GM21825 (cell line): ENCODE measurements around the gene TIMM17B.

Experiments used
- ATAC-seq: cut with Tn5 transposase; IDR thresholded peaks from one replicate; pipeline ENCODE4 v1.9.1; 2021; ENCODE audit warnings: mild to moderate bottlenecking, moderate library complexity; ENCODE audit not compliant: unreplicated experiment

TIMM17B gene

DNA sequence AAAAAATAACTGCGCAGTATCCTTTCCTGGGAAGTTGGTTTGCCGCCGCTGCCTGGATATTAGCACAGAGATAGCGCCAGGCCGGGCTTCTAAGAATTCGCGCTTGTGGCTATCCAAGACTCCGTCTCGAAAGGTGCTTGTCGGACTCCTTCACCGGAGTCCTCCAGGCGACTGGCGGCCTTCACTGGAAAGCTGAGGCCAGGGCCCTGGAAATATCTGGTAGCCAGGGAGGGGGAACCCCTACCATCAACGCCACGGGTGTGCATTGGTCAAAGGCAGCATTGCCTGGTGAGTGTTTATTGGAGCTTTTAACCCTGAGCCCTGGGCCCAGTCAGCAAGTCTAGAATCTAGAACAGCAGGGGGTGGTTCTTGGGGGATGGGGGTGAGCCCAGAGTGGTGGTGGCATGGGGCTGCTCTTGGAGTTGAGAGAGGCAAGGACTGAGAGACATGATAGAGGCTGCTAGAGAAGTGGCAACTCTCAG, 21.8 kb upstream of the TIMM17B start:
- no peak for ATAC-seq

DNA sequence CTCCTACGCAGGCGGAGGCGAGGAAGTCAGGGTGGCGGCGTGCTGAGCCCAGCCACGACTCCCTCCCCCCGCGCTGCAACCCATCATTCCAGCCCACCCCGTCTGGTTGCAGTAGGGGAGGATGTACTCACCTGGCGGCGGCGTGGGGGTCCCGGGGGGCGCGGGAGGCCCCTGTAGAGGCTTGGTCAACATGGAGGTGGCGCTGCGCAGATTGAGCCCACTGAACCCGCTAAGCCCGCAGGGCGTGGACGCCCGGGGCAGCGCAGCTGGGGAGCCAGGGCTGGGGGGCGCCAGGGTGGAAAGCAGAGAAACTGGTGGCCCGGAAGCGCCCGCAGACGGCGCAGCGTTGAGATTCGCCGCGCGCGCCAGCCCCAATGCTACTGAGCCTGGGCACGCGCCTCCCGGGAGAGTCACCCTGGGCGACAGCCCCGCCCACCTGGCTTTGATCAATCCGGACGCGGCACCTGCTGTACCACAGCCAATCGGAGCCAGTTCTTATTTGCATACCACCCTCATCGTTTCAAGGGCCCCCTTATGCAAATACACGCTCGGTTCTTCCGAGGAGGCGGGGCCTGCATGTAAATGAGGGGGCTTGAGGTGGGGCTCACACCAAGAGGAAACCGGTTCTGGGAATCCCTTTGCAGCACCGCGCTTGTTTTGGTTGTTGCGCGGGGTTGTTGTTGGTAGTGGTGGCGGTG, 21.2 kb upstream of the TIMM17B start, which contains the start of gene PIM2:
PIM2 (minus strand) TSS at position 382 of the 698 bp plus-strand sequence; CDS start at position 192, 190 bp downstream.
- ATAC-seq = peak; percentile 63

DNA sequence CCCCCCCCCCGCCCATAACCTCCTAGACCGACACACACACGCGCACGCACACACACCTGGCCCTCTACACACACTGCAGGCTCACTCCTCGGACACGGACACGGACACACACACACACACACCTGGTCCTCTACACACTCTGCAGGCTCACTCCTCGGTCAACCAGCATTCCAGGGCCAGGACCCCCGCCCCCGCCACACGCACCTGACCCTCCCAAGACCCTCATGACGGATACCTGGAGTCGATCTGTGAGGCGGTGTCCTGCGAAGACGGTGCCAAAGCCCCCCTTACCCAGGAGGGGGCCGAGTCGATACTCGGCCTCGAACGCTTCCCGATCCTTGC, 20.7 kb upstream of the TIMM17B start:
- ATAC-seq = no peak

DNA sequence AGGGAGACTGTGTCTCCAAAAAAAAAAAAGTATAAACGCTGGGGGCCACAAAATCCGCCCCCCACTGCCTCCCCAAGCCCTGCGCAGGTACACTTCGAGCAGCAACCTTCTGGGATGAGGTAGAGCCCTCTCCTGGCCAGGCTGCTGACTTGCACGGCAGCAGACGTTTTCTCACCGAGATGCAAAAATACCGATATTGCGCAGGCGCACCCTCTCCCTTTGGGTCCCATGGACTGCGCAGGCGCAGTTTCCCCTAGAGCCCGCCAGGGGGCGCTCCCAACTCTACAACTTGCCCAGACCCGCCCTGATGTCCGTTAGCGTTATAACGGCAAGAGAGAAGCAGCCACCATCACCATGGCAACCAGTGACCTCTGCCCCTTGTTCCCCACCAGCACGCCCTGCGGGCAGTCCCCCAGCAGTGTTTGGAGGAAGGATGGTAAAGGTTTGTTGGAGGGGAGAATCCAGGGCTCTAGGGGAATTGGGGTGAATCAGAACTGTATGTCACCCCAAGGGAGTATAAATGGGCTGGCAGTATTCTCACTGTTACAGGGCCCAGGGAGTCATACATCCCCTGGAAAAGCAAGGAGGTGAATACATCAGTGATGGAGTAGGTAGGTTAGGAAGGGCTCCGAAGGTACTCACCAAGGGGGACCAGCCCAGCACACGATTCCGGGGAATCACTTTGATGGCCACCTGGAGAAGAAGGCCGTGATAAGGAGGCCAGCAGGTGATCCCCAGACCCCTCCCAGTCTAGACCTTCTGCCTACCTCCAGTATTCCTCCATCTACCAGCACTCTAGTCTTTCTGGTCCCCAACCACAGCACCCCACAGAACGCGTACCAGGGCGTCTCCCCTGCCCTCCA, 19.8 kb upstream of the TIMM17B start:
- peak; percentile 31 for ATAC-seq

DNA sequence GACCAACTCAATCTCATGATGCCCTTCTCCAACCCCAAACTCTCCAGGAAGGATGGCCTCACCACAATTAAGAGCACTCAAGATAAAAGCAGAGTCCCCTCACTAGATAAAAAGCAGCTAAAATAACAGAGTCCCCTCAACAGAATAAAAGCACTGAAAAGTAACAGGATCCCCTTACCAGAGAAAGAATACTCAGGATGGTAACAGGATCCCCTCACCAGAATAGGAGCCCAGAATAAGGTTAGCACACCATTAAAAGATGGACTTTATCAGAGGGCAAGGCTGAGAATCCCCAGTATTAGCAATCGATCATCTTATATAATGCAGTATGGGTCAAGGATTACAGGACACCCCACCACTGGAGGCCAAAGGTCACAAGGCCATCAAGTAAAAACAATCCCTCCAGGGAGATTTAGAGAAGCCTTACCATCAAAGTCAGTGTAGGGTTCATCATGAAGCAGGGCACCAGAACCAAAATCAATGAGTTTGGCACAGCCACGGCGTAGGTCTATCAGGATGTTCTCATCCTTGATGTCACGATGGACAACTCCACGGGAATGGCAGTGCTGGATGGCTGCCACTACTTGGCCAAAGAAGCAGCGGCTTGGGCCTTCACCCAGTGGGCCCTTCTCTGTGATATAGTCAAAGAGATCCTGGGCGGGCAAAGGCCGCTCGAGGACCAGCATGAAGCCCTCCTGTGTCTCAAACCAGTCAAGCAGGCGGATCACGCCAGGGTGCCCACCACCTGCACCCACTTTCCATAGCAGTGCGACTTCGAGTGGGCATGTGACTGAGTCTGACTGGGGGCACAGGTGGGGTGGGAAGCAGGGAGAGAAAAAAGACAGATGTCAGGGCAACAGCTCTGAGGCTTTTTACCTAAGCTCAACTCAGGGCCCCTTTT, 17.3 kb upstream of the TIMM17B start:
- no peak for ATAC-seq

DNA sequence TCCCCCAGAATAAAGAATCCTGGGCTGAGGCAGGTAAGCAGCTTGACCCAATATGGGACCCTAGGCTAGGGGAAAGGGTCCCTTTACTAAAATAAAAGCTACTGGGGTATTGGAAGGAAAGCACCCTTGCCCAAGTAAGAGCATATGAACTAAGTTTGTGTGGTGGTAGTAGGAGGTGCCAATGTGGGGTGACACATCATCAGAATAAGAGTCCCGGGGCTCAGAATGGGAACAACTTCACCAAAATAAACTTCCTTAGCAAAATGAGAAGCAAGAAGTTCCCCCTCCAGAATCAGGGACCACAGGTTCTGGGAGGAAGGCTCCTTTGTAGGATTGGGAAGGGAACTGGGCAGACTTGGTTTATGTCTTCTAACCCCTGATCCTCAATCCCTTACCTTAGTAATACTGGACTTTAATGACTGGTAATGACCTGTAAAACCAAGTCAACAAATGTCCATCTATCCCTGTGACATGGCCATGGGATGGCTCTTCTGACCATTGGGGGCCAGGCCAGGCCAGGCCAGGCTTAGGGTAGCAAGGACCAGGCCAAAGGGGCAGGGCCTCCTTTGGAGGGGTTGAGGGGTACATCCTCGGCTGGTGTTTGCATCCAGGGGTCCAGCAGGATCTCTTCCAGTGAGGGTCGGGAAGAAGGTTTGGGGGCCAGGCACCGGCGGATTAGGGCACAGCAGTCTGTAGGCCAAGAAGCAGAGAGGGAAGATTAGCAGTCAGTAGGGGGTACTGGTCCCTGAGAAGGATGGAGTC, 16.2 kb upstream of the TIMM17B start:
- ATAC-seq = no peak

DNA sequence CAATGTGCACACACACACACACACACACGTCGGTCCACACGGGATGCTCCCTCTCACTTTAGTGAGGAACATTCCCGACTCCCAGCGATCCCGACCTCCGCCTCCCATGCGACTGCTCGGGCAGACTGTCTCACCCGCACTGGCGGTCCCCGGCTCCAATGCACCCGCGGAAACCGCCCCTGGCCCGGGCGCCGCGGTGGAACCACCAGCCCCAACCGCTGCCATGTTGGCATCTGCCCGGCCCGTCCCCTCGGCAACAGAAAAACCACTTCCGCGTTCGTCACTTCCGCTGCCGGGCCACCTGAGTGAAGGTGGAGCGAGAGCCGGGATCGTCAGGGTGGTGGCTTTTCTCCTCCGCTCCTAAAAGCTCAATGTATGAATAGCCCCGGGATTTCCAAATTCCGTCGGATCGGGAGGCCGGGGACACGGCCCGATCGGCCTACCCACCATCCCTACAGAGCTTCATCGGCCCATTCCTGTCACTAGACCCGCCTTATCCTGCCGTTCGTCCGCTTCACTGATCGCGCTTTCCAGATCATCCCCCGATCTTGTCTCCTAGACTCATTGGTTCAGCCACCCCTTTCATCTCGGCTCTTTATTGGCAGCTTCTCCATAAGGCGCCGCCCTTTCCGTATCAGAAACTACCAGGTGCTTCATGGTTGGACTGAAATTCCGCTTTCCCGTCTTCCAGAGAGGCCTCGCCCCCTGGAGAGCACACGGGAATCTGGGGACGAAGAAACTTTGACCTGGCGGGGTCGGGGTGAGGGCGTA, 14.0 kb upstream of the TIMM17B start, which contains the start of gene SLC35A2:
SLC35A2 (minus strand) TSS at position 235 of the 771 bp plus-strand sequence; CDS start at position 225, 10 bp downstream.
- ATAC-seq = peak; percentile 47

DNA sequence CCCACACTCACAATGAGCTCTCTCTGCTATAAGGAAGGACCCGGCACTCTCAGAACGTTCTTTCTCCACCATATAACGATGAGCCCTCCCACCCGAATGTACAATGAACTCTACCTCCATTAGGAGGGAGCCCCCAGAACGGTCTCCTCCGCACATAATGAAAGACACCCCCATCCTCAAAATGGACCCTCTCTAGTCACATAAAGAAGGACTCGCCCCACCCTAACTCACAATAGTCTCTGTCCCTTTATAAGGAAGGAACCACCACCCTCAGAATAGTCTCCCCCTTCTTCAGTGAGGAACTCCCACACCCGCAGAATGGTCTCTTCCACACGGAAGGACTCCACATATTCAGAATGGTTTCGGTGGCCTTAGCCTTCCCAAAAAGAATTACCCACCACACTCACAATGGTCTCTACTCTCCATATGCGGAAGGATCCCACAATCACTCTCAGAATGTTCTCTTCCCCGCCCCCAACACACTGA, 13.4 kb upstream of the TIMM17B start:
- ATAC-seq = no peak

DNA sequence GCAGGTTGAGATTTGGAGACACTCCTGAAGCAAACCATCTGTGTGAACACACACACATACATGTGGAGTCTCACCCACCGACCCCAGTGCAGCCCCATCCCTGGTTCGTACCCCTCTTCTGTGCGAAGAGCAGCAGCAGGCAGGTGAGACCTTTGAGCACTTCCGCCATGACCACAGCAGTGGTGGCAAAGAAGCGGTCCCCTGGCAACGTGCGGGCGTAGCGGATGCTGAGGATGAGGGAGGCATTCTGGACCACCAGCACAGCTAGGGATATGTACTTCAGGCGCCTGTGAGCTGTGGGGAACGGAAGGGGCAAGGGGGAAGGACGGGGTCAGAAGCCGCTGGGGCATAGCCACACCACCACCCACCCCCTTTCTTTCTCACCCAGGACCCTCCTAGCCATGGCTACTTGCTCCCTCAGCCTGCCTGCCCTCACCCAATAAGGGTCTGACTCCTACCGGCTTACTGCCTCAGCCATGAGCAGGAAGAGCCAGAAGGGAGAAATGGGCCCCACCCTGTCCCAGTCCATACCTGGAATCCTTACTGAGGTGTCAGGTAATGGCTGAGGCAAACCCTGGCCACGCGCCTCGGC, 12.2 kb upstream of the TIMM17B start:
- no peak for ATAC-seq

DNA sequence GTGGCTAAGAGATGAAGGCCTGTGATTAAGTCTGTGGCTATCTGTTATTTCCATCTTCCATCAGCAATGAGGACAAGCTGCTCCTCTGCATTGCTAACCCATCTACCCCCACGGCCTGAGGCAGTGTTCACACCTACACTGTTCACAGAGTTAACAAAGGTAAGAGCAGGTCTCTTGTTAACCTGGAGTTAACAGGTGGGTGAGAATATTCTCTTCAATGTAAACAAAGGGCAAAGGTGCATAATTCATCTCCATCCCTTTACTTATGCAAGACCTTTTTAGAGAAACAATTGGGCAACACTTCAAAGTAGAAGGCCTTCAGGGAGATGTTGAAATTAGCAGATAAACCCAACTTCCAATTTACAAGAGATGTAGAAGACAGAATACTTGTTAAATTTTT, 11.0 kb upstream of the TIMM17B start:
- no peak for ATAC-seq

DNA sequence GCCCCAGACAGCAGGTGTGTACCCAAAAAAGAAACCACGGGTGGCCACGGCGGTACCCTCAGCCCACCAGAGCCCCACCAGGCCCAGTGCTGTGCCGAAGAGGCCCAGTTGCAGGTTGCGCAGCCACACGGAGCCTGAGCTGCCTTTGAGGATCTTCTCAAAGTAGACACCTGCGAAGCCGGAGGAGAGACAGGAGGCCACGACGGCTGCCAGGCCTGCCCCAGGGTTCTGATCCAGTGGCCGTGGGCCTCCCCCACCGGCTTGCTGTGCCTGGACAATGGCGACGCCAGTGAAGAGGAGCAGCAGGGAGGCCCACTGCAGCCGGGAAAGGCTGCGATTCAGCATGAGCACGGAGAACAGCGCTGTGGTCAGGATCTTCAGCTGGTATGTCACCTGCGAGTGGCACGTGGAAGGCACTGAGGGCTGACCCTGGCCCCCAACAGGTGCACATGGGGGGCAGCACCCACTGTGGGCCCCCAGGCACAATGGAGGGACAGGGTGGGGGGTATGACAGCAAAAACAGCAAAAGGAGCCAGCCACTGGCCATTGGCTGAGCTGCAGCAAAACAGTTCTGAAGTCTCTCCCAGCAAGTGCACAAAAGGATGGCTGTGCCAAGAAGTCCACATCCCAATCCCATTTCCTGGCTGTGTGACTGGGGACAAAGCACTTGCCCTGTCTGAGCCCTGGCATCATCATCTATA, 7.7 kb upstream of the TIMM17B start:
- no peak for ATAC-seq

DNA sequence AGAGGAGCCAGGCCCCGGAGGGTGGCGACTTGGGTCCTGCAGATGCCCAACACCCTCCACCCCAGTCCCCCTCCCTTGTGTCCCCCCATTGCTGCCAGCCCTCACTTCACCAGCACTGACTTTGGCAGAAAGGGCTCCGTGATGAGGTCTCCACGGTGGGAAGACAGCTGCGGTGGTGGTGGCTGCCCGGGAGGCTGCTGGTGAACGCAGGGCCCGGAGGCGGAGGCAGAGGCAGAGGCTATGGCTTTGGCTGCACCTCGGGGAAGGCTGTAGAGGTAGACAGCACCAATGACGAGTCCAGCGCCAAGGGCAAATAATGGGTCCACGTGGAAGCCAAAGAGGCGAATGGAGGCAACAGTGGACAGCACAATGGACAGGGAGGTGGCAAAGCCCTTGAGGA, 7.1 kb upstream of the TIMM17B start:
- ATAC-seq = no peak

DNA sequence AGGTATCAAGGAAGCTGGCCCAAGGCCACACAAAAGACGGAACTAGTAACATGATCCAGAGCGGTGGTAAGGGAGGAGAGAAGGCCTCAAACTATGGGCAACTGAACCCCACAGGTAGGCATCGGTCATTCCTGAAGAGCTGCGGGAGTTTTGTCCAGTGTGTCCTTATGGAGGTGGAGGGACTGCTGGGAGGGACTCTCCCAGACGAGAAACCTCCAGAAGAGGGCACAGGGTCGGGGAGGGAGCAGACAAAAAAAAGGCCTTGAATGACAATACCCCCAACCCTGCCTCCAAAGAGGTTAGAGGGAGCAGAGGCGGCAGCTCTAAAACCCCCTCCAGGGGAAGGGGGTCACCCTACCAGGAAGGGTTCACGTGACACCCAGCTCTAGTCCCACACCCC, 6.6 kb upstream of the TIMM17B start:
- no peak for ATAC-seq

DNA sequence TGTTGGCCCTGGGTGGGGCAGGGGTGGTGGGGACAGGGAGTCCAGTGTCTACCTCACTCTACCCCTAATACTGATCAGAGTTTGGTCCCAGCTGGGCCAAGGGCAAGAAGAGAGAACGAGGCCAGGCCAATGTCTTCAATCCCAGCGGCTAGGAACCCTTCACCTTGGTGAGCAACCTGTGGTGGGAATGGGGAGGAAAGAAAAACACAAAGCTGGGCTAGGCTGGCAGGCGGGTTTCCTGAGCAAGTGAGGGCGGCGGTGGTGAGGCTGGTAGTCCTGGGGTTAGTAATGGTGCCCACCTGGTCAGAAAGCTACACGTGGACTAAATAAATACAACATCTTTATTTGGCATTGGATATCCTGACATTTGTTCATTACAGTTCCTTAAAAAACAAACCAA, 5.7 kb upstream of the TIMM17B start:
- ATAC-seq = no peak

DNA sequence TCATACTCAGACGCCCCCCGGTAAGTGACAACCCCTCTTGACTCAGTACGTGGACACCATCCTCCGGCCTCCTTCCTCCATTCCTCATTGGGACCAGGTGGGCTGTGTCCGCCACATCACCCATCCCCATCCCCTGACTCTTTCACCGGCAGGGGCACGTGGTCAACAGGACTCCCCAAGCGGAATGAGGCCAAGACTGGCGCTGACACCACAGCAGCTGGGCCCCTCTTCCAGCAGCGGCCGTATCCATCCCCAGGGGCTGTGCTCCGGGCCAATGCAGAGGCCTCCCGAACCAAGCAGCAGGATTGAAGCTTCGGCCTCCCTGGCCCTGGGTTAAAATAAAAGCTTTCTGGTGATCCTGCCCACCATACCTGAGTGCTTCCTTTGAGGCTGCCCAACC, 5.2 kb upstream of the TIMM17B start:
- ATAC-seq = no peak

DNA sequence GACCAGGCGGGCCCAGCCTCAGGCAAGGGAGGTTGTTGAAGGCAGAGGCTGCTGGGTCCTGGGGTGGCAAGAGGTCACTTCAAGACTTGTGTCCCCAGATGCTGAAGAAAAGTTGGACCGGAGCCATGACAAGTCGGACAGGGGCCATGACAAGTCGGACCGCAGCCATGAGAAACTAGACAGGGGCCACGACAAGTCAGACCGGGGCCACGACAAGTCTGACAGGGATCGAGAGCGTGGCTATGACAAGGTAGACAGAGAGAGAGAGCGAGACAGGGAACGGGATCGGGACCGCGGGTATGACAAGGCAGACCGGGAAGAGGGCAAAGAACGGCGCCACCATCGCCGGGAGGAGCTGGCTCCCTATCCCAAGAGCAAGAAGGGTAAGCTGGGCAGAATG, 4.6 kb upstream of the TIMM17B start:
- ATAC-seq = no peak

DNA sequence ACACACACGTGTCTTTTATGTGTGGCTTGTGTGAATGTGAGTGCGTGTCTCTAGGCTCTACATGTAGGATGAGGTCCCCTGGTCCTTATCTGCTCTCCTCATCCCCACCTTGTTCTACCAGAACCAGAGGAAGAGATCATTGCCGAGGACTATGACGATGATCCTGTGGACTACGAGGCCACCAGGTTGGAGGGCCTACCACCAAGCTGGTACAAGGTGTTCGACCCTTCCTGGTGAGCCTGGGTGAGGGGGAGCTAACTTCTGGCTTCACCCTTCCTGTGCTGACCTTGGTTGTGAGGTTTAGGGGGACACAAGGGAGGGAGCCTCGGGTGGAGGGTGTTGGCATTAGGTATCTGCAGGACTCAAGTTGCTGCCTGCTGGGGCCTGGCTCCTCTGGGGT, 3.5 kb upstream of the TIMM17B start:
- ATAC-seq = no peak

DNA sequence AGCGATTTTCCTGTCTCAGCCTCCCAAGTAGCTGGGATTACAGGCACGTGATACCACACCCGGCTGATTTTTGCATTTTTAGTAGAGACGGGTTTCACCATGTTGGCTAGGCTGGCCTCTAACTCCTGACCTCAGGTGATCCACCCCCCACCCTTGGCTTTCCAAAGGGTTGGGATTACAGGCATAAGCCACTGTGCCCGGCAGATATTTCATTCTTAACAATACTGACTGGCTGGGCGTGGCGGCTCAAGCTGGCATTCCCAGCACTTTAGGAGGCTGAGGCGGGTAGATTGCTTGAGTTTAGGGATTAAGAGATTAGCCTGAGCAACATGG, 1.5 kb upstream of the TIMM17B start:
- no peak for ATAC-seq
